GM10266 (cell line): Measurements from ENCODE around the gene MCF2L.
"Not testable (repeated sequence)": the region's sequence is repeated elsewhere in the genome, so short reads cannot be mapped to it uniquely, and the experiment has no call there.

ENCODE experiments used
- DNase-seq: peaks from one replicate; pipeline ENCODE4 v3.0.0; 2012; ENCODE audit errors: extremely low spot score
- TF ChIP-seq, protein P1 (sequence below): IDR thresholded peaks from 2 replicates; pipeline ENCODE4 v1.5.1; 2012; ENCODE audit warnings: mild to moderate bottlenecking, low read depth; ENCODE audit not compliant: control insufficient read depth, insufficient read depth; ENCODE audit errors: missing control alignments

The MCF2L gene

DNA sequence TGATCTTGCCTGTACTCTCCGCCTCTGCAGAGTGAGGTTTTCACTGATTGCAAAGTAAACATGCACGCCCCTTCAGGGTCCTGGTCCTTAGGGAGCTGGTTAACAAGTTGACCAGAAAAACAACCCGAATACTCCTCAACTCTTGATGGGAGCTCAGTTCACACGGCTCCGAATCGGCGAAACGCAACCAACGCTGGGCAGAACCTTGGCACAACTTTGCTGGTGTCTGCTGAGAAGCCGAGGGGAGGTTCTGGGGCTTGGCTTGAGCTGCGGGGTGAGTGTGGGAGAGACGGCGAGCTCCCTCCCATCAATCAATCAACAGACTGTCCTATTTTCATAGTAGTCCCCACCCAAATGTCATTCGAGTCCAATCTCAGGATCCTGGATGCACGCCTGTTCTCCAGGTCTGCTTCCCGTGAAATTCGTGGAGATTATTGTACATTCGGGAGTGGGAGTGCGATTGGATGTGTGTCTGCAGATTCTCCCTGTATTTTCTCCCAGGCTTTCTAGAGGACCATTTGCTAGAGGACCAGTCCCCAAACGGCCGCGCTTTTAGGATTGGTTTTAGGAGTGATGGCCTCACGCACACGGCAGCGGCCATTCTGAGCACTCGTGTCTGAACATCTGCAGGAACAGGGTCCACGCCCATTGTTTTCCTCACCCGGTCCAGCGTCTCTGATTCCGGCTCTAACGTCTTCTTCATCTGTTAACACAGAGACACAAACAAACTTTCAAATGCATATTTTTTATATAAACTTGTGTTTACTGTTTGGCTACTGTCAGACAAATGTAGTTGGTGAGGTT, 85.0 kb downstream of the MCF2L start:
- TF ChIP-seq, protein P1, sequence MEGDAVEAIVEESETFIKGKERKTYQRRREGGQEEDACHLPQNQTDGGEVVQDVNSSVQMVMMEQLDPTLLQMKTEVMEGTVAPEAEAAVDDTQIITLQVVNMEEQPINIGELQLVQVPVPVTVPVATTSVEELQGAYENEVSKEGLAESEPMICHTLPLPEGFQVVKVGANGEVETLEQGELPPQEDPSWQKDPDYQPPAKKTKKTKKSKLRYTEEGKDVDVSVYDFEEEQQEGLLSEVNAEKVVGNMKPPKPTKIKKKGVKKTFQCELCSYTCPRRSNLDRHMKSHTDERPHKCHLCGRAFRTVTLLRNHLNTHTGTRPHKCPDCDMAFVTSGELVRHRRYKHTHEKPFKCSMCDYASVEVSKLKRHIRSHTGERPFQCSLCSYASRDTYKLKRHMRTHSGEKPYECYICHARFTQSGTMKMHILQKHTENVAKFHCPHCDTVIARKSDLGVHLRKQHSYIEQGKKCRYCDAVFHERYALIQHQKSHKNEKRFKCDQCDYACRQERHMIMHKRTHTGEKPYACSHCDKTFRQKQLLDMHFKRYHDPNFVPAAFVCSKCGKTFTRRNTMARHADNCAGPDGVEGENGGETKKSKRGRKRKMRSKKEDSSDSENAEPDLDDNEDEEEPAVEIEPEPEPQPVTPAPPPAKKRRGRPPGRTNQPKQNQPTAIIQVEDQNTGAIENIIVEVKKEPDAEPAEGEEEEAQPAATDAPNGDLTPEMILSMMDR = no peak
- DNase-seq = no peak

DNA sequence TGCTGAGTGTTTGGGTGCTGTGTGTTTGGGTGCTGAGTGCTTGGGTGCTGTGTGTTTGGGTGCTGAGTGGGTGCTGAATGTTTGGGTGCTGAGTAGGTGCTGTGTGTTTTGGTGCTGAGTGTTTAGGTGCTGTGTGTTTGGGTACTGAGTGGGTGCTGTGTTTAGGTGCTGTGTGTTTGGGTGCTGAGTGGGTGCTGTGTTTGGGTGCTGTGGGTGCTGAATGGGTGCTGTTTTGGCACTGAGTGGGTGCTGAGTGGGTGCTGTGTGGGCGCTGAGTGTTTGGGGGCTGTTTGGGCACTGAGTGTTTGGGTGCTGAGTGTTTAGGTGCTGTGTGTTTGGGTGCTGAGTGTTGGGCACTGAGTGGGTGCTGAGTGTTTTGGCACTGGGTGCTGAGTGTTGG, 88.1 kb downstream of the MCF2L start:
- no peak for DNase-seq
- TF ChIP-seq, protein P1 = no peak

DNA sequence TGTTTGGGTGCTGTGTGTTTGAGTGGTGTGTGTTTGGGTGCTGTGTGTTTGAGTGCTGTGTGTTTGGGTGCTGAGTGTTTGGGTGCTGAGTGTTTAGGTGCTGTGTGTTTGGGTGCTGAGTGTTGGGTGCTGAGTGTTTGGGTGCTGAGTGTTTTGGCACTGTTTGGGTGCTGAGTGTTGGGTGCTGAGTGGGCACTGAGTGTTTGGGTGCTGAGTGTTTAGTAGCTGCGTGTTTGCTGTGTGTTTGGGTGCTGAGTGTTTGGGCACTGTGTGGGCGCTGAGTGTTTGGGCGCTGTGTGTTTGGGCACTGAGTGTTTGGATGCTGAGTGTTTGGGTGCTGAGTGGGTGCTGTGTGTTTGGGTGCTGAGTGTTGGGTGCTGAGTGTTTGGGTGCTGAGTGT, 88.5 kb downstream of the MCF2L start:
- not testable (repeated sequence) for DNase-seq

DNA sequence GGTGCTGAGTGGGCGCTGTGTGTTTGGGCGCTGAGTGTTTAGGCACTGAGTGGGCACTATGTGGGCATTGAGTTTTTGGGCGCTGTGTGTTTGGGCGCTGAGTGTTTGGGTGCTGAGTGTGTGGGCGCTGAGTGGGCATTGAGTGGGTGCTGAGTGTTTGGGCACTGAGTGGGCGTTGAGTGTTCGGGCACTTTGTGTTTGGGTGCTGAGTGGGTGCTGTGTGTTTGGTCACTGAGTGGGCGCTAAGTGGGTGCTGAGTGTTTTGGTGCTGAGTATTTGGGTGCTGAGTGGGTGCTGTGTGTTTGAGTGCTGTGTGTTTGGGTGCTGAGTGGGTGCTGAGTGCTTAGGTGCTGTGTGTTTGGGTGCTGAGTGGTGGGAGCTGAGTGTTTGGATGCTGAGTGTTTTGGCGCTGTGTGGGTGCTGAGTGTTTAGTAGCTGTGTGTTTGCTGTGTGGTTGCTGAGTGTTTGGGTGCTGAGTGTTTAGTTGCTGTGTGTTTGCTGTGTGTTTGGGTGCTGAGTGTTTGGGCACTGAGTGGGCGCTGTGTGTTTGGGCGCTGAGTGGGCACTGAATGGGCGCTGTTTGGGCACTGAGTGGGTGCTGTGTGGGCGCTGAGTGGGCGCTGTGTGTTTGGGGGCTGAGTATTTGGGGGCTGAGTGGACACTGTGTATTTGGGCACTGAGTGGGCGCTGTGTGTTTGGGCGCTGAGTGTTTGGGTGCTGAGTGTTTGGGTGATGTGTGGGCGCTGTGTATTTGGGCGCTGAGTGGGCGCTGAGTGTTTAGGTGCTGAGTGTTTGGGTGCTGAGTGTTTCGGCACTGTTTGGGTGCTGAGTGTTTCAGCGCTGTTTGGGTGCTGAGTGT, 89.3 kb downstream of the MCF2L start:
- no peak for DNase-seq

DNA sequence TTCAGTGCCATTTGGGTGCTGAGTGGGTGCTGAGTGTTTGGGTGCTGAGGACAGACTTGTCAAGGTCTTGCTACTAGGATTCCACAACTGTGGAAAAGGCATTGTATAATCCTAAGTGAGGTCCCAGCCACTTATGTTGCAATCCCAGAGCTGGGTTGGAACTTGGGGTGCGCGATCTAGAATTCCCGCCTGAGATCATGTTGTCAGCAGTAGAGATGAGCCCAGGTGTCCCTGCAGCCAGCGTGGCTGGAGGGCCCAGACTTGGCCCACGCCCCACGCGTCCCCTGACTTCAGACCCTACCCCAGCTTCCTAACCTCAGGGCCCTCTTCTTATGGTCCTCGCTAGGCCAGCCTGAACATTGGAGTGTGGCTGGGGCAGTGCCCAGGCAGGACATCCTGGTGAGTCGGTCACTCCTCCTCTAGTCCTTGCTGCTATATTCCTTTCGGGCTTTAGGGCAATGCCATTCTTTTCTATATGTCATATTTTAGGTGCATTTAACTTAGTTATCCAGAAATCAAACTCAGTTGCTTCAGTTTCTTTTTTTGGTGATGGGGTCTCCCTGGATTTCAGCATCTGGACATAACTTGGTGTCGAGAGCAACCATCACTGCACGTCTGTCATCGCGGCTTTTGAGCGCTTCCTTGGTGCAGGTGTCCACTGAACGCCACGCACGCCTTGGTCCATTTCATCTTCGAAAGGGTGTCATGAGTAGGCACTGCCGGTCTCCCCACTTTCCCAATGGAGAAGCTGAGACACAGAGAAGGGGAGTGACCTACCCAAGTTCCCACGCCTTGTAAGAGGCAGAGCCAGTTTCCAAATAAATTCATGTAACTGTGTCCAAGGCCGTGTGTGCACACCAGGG, 90.2 kb downstream of the MCF2L start:
- DNase-seq = no peak

More for the DNA sequence above, 89.3 kb downstream of the MCF2L start:
- TF ChIP-seq, protein P1 = no peak

DNA sequence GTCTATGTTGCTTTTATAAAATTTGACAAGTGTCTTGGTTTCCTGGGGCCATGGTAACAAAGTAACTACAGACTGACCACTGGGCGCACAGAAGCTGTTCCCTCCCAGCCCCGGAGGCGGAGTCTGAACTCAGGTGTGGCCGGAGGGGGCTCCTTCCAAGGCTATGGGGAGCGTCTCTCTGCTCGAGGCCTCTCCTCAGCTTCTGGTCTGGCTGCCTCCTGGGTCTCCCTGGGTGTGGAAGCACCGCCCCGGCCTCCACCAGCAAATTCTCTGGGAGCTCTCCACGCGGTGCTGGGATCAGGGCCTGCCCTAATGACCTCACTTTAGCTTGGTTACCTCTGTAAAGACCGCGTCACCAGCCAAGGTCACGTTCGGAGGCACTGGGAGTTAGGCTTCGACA, 90.9 kb downstream of the MCF2L start:
- TF ChIP-seq, protein P1 = no peak
- no peak for DNase-seq

More for the DNA sequence above, 90.2 kb downstream of the MCF2L start:
- TF ChIP-seq, protein P1 = no peak
